HCT116 (cell line): ENCODE data around the gene TBX4. TPM values are rescaled to one million over a fixed set of nuclear protein-coding genes. Genes with fewer than 3 reads are reported as not detected.

Source experiments
- ATAC-seq: fragments of 200-7000 bp; cut with Tn5 transposase; 2 replicates; pipeline ENCODE4 v1.9.1; 2020; ENCODE audit warnings: mild to moderate bottlenecking, moderate library complexity
- BruUV-seq: library from RNA; stranded (reverse); fragments of 400-500 nt; replicated peaks from 2 replicates; lab custom pipeline; 2021; lab: Mats Ljungman, UMichigan
- CTCF ChIA-PET: fragments of 300-600 bp; sonication (Branson Sonifier 250); formaldehyde crosslinking; loops from one replicate; lab custom pipeline; 2021; ENCODE audit warnings: antibody characterized with exemption; lab: Charles Lee
- POLR2A ChIA-PET: fragments of 300-600, 350-600 bp; sonication (Branson Sonifier 250); formaldehyde crosslinking; loops from one replicate; lab custom pipeline; 2021; ENCODE audit warnings: antibody characterized with exemption; lab: Charles Lee
- RAD21 ChIA-PET, 2 experiments: fragments of 300-600 bp; sonication (Branson Sonifier 250); formaldehyde crosslinking; loops; one replicate each; lab custom pipeline; 2023; ENCODE audit warnings: low total read pairs in 2 of 2; ENCODE audit not compliant: uncharacterized antibody in 2 of 2, unreplicated experiment in 2 of 2, low non-redundant PET in 1 of 2; lab: Charles Lee
- DNase-seq: peaks from one replicate; pipeline ENCODE4 v3.0.0-alpha.2; 2010; ENCODE audit warnings: low read depth, low spot score
- H2AFZ ChIP-seq: fragments of 200-600 bp; shearing (Covaris generic), sonication (generic); 2 replicates; pipeline ENCODE4 v1.6.1; 2017; ENCODE audit warnings: low read depth, mixed run types, mixed read lengths, antibody characterized with exemption, low read length; ENCODE audit not compliant: poor library complexity, severe bottlenecking
- H3K27ac ChIP-seq: 2 replicates; pipeline ENCODE4 v1.5.1; 2012; ENCODE audit warnings: low read depth, low read length
- H3K27me3 ChIP-seq: fragments of 200-600 bp; sonication (generic); 2 replicates; pipeline ENCODE4 v1.6.1; 2016; ENCODE audit warnings: mixed run types, low read length, mixed read lengths; ENCODE audit not compliant: insufficient read depth
- H3K36me3 ChIP-seq, 2 experiments: fragments of 200-500 bp in 1 of 2; fragments of 200-600 bp in 1 of 2; sonication (Bioruptor generic) in 1 of 2; sonication (generic) in 1 of 2; 2 replicates each; pipeline versions ENCODE4 v1.5.1 to v1.6.1; 2014 to 2016; ENCODE audit warnings: low read length in 2 of 2, inconsistent platforms in 1 of 2, mixed read lengths in 1 of 2, mixed run types in 1 of 2; ENCODE audit not compliant: insufficient read depth in 2 of 2, control insufficient read depth in 1 of 2
- H3K4me1 ChIP-seq, 2 experiments: fragments of 200-600 bp in 1 of 2; sonication (generic) in 1 of 2; 2 replicates each; pipeline versions ENCODE4 v1.5.1 to v1.6.1; 2012 to 2017; ENCODE audit warnings: low read length in 2 of 2, inconsistent platforms in 1 of 2, mild to moderate bottlenecking in 1 of 2, mixed read lengths in 1 of 2, mixed run types in 1 of 2, moderate library complexity in 1 of 2; ENCODE audit not compliant: insufficient read depth in 2 of 2, control insufficient read depth in 1 of 2
- H3K4me2 ChIP-seq: fragments of 200-600 bp; sonication (generic); 2 replicates; pipeline ENCODE4 v1.6.1; 2017; ENCODE audit warnings: mixed run types, low read length, mixed read lengths
- H3K4me3 ChIP-seq, 2 experiments: fragments of 200-600 bp in 1 of 2; sonication (generic) in 1 of 2; replicated peaks in 1 of 2; 2 replicates each; pipeline ENCODE4 v1.5.1; 2011 to 2016; ENCODE audit warnings: low read length in 2 of 2, control low read depth in 1 of 2, low read depth in 1 of 2, mild to moderate bottlenecking in 1 of 2, mixed read lengths in 1 of 2, mixed run types in 1 of 2
- H3K79me2 ChIP-seq: fragments of 200-600 bp; sonication (generic); 2 replicates; pipeline ENCODE4 v1.6.1; 2017; ENCODE audit warnings: mild to moderate bottlenecking, mixed run types, low read length, moderate library complexity, mixed read lengths; ENCODE audit not compliant: insufficient read depth
- H3K9ac ChIP-seq: fragments of 200-600 bp; sonication (generic); 2 replicates; pipeline ENCODE4 v1.6.1; 2016; ENCODE audit warnings: low read length, mixed read lengths
- H3K9me2 ChIP-seq: fragments of 200-600 bp; sonication (generic), shearing (Covaris generic); 2 replicates; pipeline ENCODE4 v1.6.1; 2017; ENCODE audit warnings: mixed run types, mild to moderate bottlenecking, moderate library complexity; ENCODE audit not compliant: insufficient read depth
- H3K9me3 ChIP-seq, 2 experiments: fragments of 200-500 bp in 1 of 2; fragments of 200-600 bp in 1 of 2; sonication (Bioruptor generic) in 1 of 2; sonication (generic) in 1 of 2; 2 replicates each; pipeline ENCODE4 v1.6.1; 2014 to 2017; ENCODE audit warnings: low read length in 2 of 2, mixed read lengths in 2 of 2, inconsistent platforms in 1 of 2, low read depth in 1 of 2, mild to moderate bottlenecking in 1 of 2, mixed run types in 1 of 2, moderate library complexity in 1 of 2; ENCODE audit not compliant: control insufficient read depth in 1 of 2, insufficient read depth in 1 of 2
- H4K20me1 ChIP-seq: fragments of 200-600 bp; sonication (generic), shearing (Covaris generic); 2 replicates; pipeline ENCODE4 v1.6.1; 2017; ENCODE audit warnings: mixed run types, mild to moderate bottlenecking, moderate library complexity; ENCODE audit not compliant: insufficient read depth
- CTCF ChIP-seq, 3 experiments: fragments of 200-600 bp in 1 of 3; sonication (generic) in 1 of 3; IDR thresholded peaks in 2 of 3; conservative IDR thresholded peaks in 1 of 3; 2 replicates each; pipeline ENCODE4 v1.5.1; 2012 to 2017; ENCODE audit warnings: low read depth in 2 of 3, low read length in 2 of 3, antibody characterized with exemption in 1 of 3, borderline replicate concordance in 1 of 3, control low read depth in 1 of 3, mild to moderate bottlenecking in 1 of 3, mixed read lengths in 1 of 3, mixed run types in 1 of 3, moderate library complexity in 1 of 3; ENCODE audit not compliant: insufficient read depth in 1 of 3
- EGR1 ChIP-seq: IDR thresholded peaks from 2 replicates; pipeline ENCODE4 v1.6.1; 2012; ENCODE audit warnings: low read depth
- EZH2phosphoT487 ChIP-seq: fragments of 200-600 bp; IDR thresholded peaks from 2 replicates; pipeline ENCODE4 v1.6.1; 2018; ENCODE audit warnings: antibody characterized with exemption, borderline replicate concordance
- FOSL1 ChIP-seq: IDR thresholded peaks from 2 replicates; pipeline ENCODE4 v1.6.1; 2012; ENCODE audit warnings: low read depth
- JUND ChIP-seq: IDR thresholded peaks from 2 replicates; pipeline ENCODE4 v1.6.1; 2012
- MAX ChIP-seq: IDR thresholded peaks from 2 replicates; pipeline ENCODE4 v1.6.1; 2012
- POLR2A ChIP-seq: IDR thresholded peaks from 2 replicates; pipeline ENCODE4 v1.7.0; 2011; ENCODE audit warnings: borderline replicate concordance; ENCODE audit not compliant: insufficient read depth, insufficient read length; ENCODE audit errors: extremely low read depth
- RAD21 ChIP-seq: IDR thresholded peaks from 2 replicates; pipeline ENCODE4 v1.6.1; 2012; ENCODE audit warnings: low read depth, mild to moderate bottlenecking
- SIN3A ChIP-seq: IDR thresholded peaks from 2 replicates; pipeline ENCODE4 v1.6.1; 2012; ENCODE audit warnings: low read depth
- SRF ChIP-seq: IDR thresholded peaks from 2 replicates; pipeline ENCODE4 v1.6.1; 2012; ENCODE audit warnings: low read depth
- YY1 ChIP-seq: IDR thresholded peaks from 2 replicates; pipeline ENCODE4 v1.6.1; 2011; ENCODE audit warnings: low read length, low read depth, moderate library complexity, mild to moderate bottlenecking; ENCODE audit not compliant: insufficient replicate concordance; ENCODE audit errors: extremely low read depth
- ZBTB33 ChIP-seq: IDR thresholded peaks from 2 replicates; pipeline ENCODE4 v1.6.1; 2011; ENCODE audit warnings: mild to moderate bottlenecking, low read length, moderate library complexity; ENCODE audit not compliant: insufficient replicate concordance; ENCODE audit errors: extremely low read depth
- ZFX ChIP-seq: fragments of 450-650 bp; IDR thresholded peaks from 2 replicates; pipeline ENCODE4 v1.6.1; 2017
- ZNF274 ChIP-seq: fragments of 200-500 bp; sonication (Bioruptor generic); IDR thresholded peaks from 2 replicates; pipeline ENCODE4 v1.6.1; 2014; ENCODE audit warnings: mild to moderate bottlenecking, low read depth, low read length, inconsistent platforms
- intact Hi-C: fragments of 100-400 bp; cut with micrococcal nuclease; formaldehyde crosslinking; loops from 2 replicates; pipeline ENCODE4 v1.10.0; 2022
- total RNA-seq: library from RNA; stranded (reverse); gene quantifications from one replicate; pipeline ENCODE4 v1.2.1, GENCODE V29; 2021; ENCODE audit not compliant: unreplicated experiment
- TF ChIP-seq, protein P1 (sequence below): IDR thresholded peaks from 2 replicates; pipeline ENCODE4 v1.6.1; 2012; ENCODE audit warnings: low read depth

TBX4 gene
- total RNA-seq, 1 experiment from 2014 or later: 0.27 TPM

DNA sequence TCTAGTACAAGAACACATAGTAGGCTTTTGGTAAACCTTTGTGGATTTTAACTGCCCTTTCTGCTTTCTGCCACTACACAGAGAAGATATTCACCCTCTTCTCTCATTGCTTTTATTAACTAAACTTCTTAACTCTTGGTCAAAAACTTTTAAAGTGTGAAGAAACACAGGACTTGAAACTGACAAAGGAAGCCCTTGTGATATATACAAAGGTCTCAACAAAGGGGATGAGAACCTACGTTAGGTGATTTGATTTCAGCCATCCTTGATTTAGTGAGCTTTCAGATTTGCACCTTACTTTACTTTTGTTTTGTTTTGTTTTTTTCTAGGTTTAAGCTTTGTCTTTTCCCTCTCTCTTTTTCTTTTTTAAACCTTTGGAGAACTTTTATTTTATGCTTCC lies 66.9 kb downstream of the TBX4 start:
- Histone ChIP-seq H3K9me3 (no peaks in the 10 kb centered on the region), H3K4me2 (no peak overlapping the region), H3K4me3 (no peak overlapping the region), H4K20me1 (no peaks in the 10 kb centered on the region), H3K79me2 (no peaks in the 10 kb centered on the region), H3K9ac (no peak overlapping the region), H3K9me2 (no peaks in the 10 kb centered on the region), H3K36me3 (no peaks in the 10 kb centered on the region), H3K27me3 (no peaks in the 10 kb centered on the region), H2AFZ (no peak overlapping the region), H3K27ac (no peak overlapping the region), H3K4me1 (no peaks in the 10 kb centered on the region; a peak in 1 of 4 replicates)
- ATAC-seq (no peak), DNase-seq (no peak)
- BruUV-seq: no TSS peak
- RAD21 ChIA-PET: no interaction called here
- intact Hi-C loops: no loop called here
- TF ChIP-seq SRF: no peak
- TF ChIP-seq EZH2phosphoT487: no peak
- no peak for TF ChIP-seq EGR1
- TF ChIP-seq ZNF274: no peak
- TF ChIP-seq ZFX: no peak
- no peak for TF ChIP-seq POLR2A
- TF ChIP-seq RAD21: no peak
- no peak for TF ChIP-seq SIN3A
- TF ChIP-seq JUND: no peak
- TF ChIP-seq ZBTB33: no peak
- no peak for TF ChIP-seq MAX
- TF ChIP-seq CTCF (IDR thresholded peaks at IDR 0.05 in 2 of 3, conservative IDR thresholded peaks at IDR 0.05 in 1 of 3; ENCODE audit: borderline replicate concordance in 1 of 3, insufficient read depth in 1 of 3, low read depth in 2 of 3, low read length in 2 of 3): no peak
- TF ChIP-seq, protein P1, sequence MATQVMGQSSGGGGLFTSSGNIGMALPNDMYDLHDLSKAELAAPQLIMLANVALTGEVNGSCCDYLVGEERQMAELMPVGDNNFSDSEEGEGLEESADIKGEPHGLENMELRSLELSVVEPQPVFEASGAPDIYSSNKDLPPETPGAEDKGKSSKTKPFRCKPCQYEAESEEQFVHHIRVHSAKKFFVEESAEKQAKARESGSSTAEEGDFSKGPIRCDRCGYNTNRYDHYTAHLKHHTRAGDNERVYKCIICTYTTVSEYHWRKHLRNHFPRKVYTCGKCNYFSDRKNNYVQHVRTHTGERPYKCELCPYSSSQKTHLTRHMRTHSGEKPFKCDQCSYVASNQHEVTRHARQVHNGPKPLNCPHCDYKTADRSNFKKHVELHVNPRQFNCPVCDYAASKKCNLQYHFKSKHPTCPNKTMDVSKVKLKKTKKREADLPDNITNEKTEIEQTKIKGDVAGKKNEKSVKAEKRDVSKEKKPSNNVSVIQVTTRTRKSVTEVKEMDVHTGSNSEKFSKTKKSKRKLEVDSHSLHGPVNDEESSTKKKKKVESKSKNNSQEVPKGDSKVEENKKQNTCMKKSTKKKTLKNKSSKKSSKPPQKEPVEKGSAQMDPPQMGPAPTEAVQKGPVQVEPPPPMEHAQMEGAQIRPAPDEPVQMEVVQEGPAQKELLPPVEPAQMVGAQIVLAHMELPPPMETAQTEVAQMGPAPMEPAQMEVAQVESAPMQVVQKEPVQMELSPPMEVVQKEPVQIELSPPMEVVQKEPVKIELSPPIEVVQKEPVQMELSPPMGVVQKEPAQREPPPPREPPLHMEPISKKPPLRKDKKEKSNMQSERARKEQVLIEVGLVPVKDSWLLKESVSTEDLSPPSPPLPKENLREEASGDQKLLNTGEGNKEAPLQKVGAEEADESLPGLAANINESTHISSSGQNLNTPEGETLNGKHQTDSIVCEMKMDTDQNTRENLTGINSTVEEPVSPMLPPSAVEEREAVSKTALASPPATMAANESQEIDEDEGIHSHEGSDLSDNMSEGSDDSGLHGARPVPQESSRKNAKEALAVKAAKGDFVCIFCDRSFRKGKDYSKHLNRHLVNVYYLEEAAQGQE: no peak
- TF ChIP-seq YY1: no peak
- no peak for TF ChIP-seq FOSL1
- CTCF ChIA-PET: no interaction called here
- POLR2A ChIA-PET: interaction anchor here (1.3 kb wide), 1 partner anchor 24 kb away, joined by 4 read pairs; no protein-coding TSS in a partner anchor
